ENCODE results near the gene TMEM240. TPM values are rescaled to one million over a fixed set of nuclear protein-coding genes. Genes with fewer than 3 reads are reported as not detected.

Gene TMEM240
- total and polyA plus RNA-seq, 9 of the 15 experiments (the other 6 are each of a cell fraction or from before 2014, with no cell fraction given): 0.24 to 2.0 (median 0.69) TPM; not detected in 5

DNA sequence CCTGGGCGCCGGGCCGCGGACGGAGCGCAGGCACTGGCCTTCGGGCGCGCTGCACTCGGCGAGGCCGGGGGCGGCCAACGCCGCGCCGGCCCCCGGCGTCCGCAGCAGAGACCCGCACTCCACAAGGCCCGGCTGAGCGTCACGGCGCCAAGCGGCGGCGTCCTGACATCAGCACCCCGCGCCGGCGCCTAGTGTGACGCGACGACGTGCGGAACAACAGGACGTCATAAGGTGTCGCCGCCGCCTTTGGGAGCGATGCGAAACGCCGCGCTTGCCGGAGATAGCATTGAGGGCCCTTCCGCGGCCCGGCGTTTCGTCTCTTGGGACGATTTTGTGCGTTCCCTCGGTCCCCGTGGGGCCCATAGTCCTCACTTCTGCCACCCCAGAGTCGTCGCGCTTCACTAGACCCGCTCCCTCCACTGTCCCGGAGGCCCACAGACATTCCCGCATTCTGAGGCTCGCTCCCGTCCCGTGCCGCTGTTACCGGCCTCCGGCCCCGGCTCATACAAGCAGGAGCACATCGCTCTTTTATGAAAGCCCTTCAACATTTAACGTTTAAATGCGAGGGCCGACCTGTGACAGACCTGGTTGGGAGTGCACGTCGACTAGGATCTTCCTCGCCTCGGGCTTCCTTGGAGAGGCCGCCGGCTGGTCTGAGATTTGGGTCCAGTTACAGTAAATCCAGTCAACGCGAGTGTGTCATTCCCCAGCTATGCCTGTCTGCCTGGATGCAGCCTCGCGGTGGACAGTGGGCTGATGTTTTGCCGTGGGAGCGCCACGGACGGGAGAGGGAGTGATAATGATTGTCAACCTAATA, 34.5 kb upstream of the TMEM240 start, which contains the start of gene SSU72 (continued):
- TF ChIP-seq, protein P1, sequence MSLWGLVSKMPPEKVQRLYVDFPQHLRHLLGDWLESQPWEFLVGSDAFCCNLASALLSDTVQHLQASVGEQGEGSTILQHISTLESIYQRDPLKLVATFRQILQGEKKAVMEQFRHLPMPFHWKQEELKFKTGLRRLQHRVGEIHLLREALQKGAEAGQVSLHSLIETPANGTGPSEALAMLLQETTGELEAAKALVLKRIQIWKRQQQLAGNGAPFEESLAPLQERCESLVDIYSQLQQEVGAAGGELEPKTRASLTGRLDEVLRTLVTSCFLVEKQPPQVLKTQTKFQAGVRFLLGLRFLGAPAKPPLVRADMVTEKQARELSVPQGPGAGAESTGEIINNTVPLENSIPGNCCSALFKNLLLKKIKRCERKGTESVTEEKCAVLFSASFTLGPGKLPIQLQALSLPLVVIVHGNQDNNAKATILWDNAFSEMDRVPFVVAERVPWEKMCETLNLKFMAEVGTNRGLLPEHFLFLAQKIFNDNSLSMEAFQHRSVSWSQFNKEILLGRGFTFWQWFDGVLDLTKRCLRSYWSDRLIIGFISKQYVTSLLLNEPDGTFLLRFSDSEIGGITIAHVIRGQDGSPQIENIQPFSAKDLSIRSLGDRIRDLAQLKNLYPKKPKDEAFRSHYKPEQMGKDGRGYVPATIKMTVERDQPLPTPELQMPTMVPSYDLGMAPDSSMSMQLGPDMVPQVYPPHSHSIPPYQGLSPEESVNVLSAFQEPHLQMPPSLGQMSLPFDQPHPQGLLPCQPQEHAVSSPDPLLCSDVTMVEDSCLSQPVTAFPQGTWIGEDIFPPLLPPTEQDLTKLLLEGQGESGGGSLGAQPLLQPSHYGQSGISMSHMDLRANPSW (CRISPR knock-in tag; IDR thresholded peaks at IDR 0.05): peak; percentile 61; the same call in 1 of the 2 replicates
- TF ChIP-seq DACH1 (IDR thresholded peaks at IDR 0.05; ENCODE audit: partially characterized antibody) (peak; percentile 58), MAFK (IDR thresholded peaks at IDR 0.05; ENCODE audit: low read length) (peak; percentile 36; the same call in 1 of the 2 replicates), TAF1 (IDR thresholded peaks at IDR 0.05; ENCODE audit: control insufficient read depth, extremely low read depth, insufficient read depth, low read length, severe bottlenecking) (peak; percentile 89), ZNF324 (CRISPR knock-in tag; IDR thresholded peaks at IDR 0.05) (0 out of 2 replicates have a peak, but pooled peaks have one; percentile 43), MTA1 (IDR thresholded peaks at IDR 0.05; ENCODE audit: borderline replicate concordance) (peak; percentile 100), POLR2A (conservative IDR thresholded peaks at IDR 0.05) (peak; percentile 98), SIN3B (IDR thresholded peaks at IDR 0.05; ENCODE audit: low read depth) (peak; percentile 99), CXXC5 (CRISPR knock-in tag; IDR thresholded peaks at IDR 0.05) (peak; percentile 100), CSDE1 (IDR thresholded peaks at IDR 0.05) (peak in 1 of 2 experiments; percentile 94; a peak in 2 of 4 replicates), ZBTB11 (CRISPR knock-in tag; IDR thresholded peaks at IDR 0.05) (peak in 1 of 3 experiments; percentile 83; a peak in 1 of 6 replicates), RREB1 (CRISPR knock-in tag; IDR thresholded peaks at IDR 0.05) (peak; percentile 64; the same call in 1 of the 2 replicates), RUNX1 (IDR thresholded peaks at IDR 0.05; ENCODE audit: low read depth) (0 out of 2 replicates have a peak, but pooled peaks have one; percentile 44), TBP (optimal IDR thresholded peaks at IDR 0.05; ENCODE audit: low read depth, low read length) (peak; percentile 90), ZNF263 (CRISPR knock-in tag; IDR thresholded peaks at IDR 0.05; ENCODE audit: borderline replicate concordance) (peak; percentile 55)
